Nephron (organoid): Measurements from ENCODE around the gene JARID2.

ENCODE experiments used
- H3K27ac Mint-ChIP-seq, 3 experiments: 2 replicates each; pipeline ENCODE4 v1.8.0; 2020; ENCODE audit warnings: mixed read lengths in 3 of 3, mild to moderate bottlenecking in 2 of 3, moderate library complexity in 1 of 3
- H3K27me3 Mint-ChIP-seq: 2 replicates; pipeline ENCODE4 v1.8.0; 2021; ENCODE audit warnings: low read depth, mild to moderate bottlenecking, moderate library complexity, mixed read lengths
- H3K36me3 Mint-ChIP-seq: 2 replicates; pipeline ENCODE4 v1.8.0; 2020; ENCODE audit warnings: low read depth, mixed read lengths
- H3K4me1 Mint-ChIP-seq: 2 replicates; pipeline ENCODE4 v1.8.0; 2020; ENCODE audit warnings: mixed read lengths
- H3K4me3 Mint-ChIP-seq, 3 experiments: 2 replicates each; pipeline ENCODE4 v1.8.0; 2020; ENCODE audit warnings: mild to moderate bottlenecking in 3 of 3, mixed read lengths in 3 of 3, moderate library complexity in 2 of 3
- H3K9me3 Mint-ChIP-seq: 2 replicates; pipeline ENCODE4 v1.8.0; 2020; ENCODE audit warnings: mixed read lengths
- CTCF ChIP-seq, 3 experiments: fragments of 200-600 bp; sonication (generic); IDR thresholded peaks; one replicate each; pipeline ENCODE4 v1.5.0; 2021; ENCODE audit warnings: antibody characterized with exemption in 3 of 3; ENCODE audit not compliant: unreplicated experiment in 3 of 3

JARID2 gene

DNA sequence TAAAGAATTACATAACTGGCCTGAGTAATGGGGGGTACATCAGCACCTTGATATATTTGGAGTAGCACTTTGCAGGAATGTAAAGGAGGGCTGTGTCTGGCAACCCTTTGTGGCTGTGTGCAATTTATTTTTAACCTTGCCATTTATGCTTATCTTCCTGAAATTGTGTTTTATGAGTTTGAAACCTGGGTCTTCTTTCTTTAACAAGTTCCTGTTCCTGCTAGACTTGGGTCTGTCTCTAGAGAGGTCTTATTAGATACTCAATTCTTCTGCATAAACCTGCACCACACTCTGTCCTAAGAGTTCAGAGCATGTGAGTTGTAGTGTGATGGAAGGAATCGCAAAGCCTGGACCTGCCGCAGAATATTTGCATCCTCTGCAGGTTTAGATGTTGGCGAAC is 181.0 kb downstream of the JARID2 start:
- H3K36me3 Mint-ChIP-seq, result peaks cover 12% of the 10 kb centered on the region
- no peaks in the 10 kb centered on the region for H3K9me3 Mint-ChIP-seq
- no peak overlapping the region for H3K4me3 Mint-ChIP-seq
- no peak for TF ChIP-seq CTCF (IDR thresholded peaks at IDR 0.05; ENCODE audit: unreplicated experiment in 3 of 3)
- H3K27me3 Mint-ChIP-seq, result no peaks in the 10 kb centered on the region
- peak overlapping the region in 2 of 3 experiments; percentile 47 to 62 for H3K27ac Mint-ChIP-seq
- H3K4me1 Mint-ChIP-seq, result peaks cover 62% of the 10 kb centered on the region

- H3K27me3 Mint-ChIP-seq, result no peaks in the 10 kb centered on the region
- peak overlapping the region in 2 of 3 experiments; percentile 47 to 62 for H3K27ac Mint-ChIP-seq
- H3K36me3 Mint-ChIP-seq, result peaks cover 10% of the 10 kb centered on the region
- no peaks in the 10 kb centered on the region for H3K9me3 Mint-ChIP-seq
- no peak overlapping the region for H3K4me3 Mint-ChIP-seq
- H3K4me1 Mint-ChIP-seq, result peaks cover 62% of the 10 kb centered on the region
- TF ChIP-seq CTCF (IDR thresholded peaks at IDR 0.05; ENCODE audit: unreplicated experiment in 3 of 3), result no peak
Observed at GRCh38 chr6:15427331-15428070, 181.6 kb downstream of the JARID2 start.

DNA sequence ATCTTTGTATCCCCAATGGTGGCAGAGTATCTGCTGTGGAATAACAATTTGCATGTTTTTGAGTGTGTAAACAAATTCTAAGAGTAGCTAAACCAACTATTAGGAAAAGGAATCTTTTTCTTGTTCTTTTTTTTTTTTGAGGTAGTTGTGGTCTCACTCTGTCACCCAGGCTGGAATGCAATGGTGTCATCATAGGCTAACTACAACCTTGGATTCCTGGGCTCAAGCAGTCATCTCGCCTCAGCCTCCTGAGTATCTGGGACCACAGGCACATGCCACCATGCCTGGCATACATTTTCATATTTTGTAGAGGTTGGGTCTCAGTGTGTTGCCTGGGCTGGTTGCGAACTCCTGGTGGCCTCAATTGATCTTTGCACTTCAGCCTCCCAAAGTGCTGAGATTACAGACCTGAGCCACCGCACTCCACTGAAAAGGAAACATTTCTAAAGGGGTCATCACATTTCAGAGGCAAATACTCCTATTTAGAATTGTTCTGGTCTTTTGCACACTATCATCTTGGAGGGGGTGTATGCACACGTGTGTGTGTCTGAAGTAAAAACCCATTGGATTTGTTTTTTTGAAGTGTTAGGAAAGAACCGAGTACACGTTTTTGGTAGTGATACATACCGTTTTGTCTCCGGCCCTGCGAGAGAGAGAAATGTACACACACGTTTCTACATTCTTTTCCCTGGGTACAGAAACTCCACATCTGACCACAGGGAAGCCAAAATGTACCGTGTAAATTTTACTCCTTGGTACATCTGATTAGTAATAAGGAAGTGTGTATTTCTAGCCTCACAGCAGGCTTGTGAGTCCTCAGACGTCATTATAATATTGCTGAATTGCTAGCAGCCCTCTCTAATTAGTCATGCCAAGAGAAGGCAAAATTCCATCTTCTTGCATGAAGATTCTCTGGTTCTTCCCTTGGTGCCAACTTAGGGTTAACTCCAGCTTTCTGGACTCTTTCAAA is 183.6 kb downstream of the JARID2 start:
- no peak for TF ChIP-seq CTCF (IDR thresholded peaks at IDR 0.05; ENCODE audit: unreplicated experiment in 3 of 3)
- H3K4me1 Mint-ChIP-seq, result peaks cover 75% of the 10 kb centered on the region
- H3K4me3 Mint-ChIP-seq, result no peak overlapping the region
- H3K27me3 Mint-ChIP-seq, result no peaks in the 10 kb centered on the region
- peaks cover 4% of the 10 kb centered on the region for H3K9me3 Mint-ChIP-seq
- H3K36me3 Mint-ChIP-seq, result peaks cover 5% of the 10 kb centered on the region
- H3K27ac Mint-ChIP-seq, result peak overlapping the region in 1 of 3 experiments; percentile 41

DNA sequence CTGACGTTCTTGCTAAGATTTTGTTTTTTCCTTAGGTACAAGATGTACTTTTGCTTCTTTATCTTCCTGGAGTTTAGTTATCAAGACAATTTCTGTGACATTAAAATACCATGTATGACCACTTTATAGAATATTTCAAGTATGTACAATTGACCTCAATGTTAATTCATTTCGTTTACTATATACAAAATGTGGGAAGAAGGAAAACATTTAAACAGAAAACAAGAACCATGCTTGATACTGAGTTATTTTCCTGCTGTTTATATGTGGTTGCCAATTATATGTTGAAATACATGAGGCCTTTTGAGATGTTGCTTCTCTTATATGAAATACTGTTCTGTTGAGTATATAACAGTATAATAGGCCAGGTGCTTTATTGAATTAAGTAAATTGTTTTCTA is 184.3 kb downstream of the JARID2 start:
- H3K4me3 Mint-ChIP-seq, result no peak overlapping the region
- H3K27me3 Mint-ChIP-seq, result no peaks in the 10 kb centered on the region
- H3K9me3 Mint-ChIP-seq, result peaks cover 8% of the 10 kb centered on the region
- peak overlapping the region in 2 of 3 experiments; percentile 0 to 19 for H3K27ac Mint-ChIP-seq
- peaks cover 80% of the 10 kb centered on the region for H3K4me1 Mint-ChIP-seq
- TF ChIP-seq CTCF (IDR thresholded peaks at IDR 0.05; ENCODE audit: unreplicated experiment in 3 of 3), result no peak
- H3K36me3 Mint-ChIP-seq, result peaks cover 10% of the 10 kb centered on the region

- Mint-ChIP-seq H3K27me3 (no peaks in the 10 kb centered on the region), H3K4me3 (no peak overlapping the region), H3K4me1 (peaks cover 74% of the 10 kb centered on the region), H3K9me3 (peaks cover 8% of the 10 kb centered on the region), H3K27ac (peak overlapping the region; percentile 0 to 19 (median 11)), H3K36me3 (peaks cover 10% of the 10 kb centered on the region)
- TF ChIP-seq CTCF (IDR thresholded peaks at IDR 0.05; ENCODE audit: unreplicated experiment in 3 of 3), result no peak
Observed at GRCh38 chr6:15430931-15431405, 185.1 kb downstream of the JARID2 start.
